H1 (cell line): ENCODE results near the gene RUVBL1. TPM values are rescaled to one million over a fixed set of nuclear protein-coding genes. Genes with fewer than 3 reads are reported as not detected.

Experiments
- BCL11A ChIP-seq, 2 experiments: IDR thresholded peaks; one replicate each; pipeline ENCODE4 v1.6.1; 2011; ENCODE audit warnings: low read depth in 2 of 2, low read length in 2 of 2, mild to moderate bottlenecking in 2 of 2
- CBX8 ChIP-seq: fragments of 300-800, 300-1000 bp; sonication (generic); IDR thresholded peaks from 2 replicates; pipeline ENCODE4 v1.7.1; 2016; ENCODE audit warnings: low read depth, low read length, borderline replicate concordance
- EP300 ChIP-seq, 2 experiments: IDR thresholded peaks; 1 replicate in 1 of 2; 2 replicates in 1 of 2; pipeline ENCODE4 v1.6.1; 2011 to 2012; ENCODE audit warnings: low read depth in 2 of 2, low read length in 2 of 2, mild to moderate bottlenecking in 2 of 2, borderline replicate concordance in 1 of 2, inconsistent platforms in 1 of 2, moderate library complexity in 1 of 2
- EZH2 ChIP-seq: fragments of 200-600 bp; sonication (generic); IDR thresholded peaks from 2 replicates; pipeline ENCODE4 v1.7.1; 2012; ENCODE audit warnings: low read depth, mild to moderate bottlenecking, moderate library complexity, low read length, inconsistent platforms; ENCODE audit not compliant: severe bottlenecking
- RBBP5 ChIP-seq: IDR thresholded peaks from 2 replicates; pipeline ENCODE4 v1.7.1; 2012; ENCODE audit warnings: low read depth, mild to moderate bottlenecking, inconsistent platforms, low read length, moderate library complexity, borderline replicate concordance
- polyA plus RNA-seq, 7 experiments: library from polyadenylated mRNA; depleted of rRNA in 3 of 7; stranded (reverse) in 5 of 7; unstranded in 2 of 7; fragments of >200 nt in 5 of 7; fragments of 200-250 nt in 2 of 7; gene quantifications; 1 replicate in 5 of 7; 2 replicates in 1 of 7; 4 replicates in 1 of 7; pipeline versions ENCODE4 v1.2.1 to v1.2.3, GENCODE V29; 2011 to 2013; ENCODE audit warnings: missing spikeins in 2 of 7, mixed read lengths in 2 of 7
- total RNA-seq: library from RNA; stranded (reverse); fragmentation: NEBNext Ultra II Directional; extraction: Animal tissue kit (Norgen Biotek cat#: 25700); gene quantifications from 2 replicates; pipeline ENCODE4 v1.2.1, GENCODE V29; 2021
- TF ChIP-seq, protein P1 (sequence below): fragments of 300-600 bp; sonication (generic); IDR thresholded peaks from 2 replicates; pipeline ENCODE4 v1.7.1; 2012; ENCODE audit warnings: low read length, moderate library complexity, mild to moderate bottlenecking, inconsistent platforms; ENCODE audit not compliant: insufficient replicate concordance

RUVBL1 gene
- total and polyA plus RNA-seq, 2 of the 8 experiments (the other 6 are each of a cell fraction or from before 2014, with no cell fraction given): 112 to 135 TPM

DNA sequence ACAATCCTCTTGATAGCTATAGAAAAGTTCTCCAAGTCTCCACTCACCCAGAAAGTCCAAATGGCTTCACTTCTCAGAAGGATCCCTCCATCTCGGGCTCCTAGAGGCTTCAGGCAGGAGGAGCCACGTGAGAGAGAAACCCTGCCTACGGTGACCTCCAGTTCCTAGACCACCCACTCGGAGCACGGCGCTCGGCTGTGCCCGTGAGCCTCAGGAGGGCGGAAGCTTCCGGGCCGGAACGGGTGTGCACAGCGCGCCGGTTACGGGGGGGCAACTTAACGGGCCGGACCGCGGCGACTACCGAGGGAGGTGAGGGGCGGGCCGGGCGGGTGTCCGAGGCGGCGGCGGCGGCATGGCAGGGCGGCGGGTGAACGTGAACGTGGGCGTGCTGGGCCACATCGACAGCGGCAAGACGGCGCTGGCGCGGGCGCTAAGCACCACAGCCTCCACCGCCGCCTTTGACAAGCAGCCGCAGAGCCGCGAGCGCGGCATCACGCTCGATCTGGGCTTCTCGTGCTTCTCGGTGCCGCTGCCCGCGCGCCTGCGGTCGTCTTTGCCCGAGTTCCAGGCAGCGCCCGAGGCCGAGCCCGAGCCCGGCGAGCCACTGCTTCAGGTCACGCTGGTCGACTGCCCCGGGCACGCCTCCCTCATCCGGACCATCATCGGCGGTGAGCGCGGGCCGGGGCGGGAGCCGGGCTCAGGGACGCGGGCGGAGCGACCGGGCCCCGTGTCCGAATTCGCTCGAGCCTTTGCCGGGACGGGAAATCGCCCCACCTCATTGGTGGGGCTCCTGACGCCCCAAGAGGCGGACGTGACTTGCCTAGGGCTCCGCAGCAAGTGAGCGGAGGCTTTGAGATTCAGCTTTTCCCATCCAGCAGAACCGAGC, 29.8 kb upstream of the RUVBL1 start, which contains the start of gene EEFSEC (continued):
- TF ChIP-seq, protein P1, sequence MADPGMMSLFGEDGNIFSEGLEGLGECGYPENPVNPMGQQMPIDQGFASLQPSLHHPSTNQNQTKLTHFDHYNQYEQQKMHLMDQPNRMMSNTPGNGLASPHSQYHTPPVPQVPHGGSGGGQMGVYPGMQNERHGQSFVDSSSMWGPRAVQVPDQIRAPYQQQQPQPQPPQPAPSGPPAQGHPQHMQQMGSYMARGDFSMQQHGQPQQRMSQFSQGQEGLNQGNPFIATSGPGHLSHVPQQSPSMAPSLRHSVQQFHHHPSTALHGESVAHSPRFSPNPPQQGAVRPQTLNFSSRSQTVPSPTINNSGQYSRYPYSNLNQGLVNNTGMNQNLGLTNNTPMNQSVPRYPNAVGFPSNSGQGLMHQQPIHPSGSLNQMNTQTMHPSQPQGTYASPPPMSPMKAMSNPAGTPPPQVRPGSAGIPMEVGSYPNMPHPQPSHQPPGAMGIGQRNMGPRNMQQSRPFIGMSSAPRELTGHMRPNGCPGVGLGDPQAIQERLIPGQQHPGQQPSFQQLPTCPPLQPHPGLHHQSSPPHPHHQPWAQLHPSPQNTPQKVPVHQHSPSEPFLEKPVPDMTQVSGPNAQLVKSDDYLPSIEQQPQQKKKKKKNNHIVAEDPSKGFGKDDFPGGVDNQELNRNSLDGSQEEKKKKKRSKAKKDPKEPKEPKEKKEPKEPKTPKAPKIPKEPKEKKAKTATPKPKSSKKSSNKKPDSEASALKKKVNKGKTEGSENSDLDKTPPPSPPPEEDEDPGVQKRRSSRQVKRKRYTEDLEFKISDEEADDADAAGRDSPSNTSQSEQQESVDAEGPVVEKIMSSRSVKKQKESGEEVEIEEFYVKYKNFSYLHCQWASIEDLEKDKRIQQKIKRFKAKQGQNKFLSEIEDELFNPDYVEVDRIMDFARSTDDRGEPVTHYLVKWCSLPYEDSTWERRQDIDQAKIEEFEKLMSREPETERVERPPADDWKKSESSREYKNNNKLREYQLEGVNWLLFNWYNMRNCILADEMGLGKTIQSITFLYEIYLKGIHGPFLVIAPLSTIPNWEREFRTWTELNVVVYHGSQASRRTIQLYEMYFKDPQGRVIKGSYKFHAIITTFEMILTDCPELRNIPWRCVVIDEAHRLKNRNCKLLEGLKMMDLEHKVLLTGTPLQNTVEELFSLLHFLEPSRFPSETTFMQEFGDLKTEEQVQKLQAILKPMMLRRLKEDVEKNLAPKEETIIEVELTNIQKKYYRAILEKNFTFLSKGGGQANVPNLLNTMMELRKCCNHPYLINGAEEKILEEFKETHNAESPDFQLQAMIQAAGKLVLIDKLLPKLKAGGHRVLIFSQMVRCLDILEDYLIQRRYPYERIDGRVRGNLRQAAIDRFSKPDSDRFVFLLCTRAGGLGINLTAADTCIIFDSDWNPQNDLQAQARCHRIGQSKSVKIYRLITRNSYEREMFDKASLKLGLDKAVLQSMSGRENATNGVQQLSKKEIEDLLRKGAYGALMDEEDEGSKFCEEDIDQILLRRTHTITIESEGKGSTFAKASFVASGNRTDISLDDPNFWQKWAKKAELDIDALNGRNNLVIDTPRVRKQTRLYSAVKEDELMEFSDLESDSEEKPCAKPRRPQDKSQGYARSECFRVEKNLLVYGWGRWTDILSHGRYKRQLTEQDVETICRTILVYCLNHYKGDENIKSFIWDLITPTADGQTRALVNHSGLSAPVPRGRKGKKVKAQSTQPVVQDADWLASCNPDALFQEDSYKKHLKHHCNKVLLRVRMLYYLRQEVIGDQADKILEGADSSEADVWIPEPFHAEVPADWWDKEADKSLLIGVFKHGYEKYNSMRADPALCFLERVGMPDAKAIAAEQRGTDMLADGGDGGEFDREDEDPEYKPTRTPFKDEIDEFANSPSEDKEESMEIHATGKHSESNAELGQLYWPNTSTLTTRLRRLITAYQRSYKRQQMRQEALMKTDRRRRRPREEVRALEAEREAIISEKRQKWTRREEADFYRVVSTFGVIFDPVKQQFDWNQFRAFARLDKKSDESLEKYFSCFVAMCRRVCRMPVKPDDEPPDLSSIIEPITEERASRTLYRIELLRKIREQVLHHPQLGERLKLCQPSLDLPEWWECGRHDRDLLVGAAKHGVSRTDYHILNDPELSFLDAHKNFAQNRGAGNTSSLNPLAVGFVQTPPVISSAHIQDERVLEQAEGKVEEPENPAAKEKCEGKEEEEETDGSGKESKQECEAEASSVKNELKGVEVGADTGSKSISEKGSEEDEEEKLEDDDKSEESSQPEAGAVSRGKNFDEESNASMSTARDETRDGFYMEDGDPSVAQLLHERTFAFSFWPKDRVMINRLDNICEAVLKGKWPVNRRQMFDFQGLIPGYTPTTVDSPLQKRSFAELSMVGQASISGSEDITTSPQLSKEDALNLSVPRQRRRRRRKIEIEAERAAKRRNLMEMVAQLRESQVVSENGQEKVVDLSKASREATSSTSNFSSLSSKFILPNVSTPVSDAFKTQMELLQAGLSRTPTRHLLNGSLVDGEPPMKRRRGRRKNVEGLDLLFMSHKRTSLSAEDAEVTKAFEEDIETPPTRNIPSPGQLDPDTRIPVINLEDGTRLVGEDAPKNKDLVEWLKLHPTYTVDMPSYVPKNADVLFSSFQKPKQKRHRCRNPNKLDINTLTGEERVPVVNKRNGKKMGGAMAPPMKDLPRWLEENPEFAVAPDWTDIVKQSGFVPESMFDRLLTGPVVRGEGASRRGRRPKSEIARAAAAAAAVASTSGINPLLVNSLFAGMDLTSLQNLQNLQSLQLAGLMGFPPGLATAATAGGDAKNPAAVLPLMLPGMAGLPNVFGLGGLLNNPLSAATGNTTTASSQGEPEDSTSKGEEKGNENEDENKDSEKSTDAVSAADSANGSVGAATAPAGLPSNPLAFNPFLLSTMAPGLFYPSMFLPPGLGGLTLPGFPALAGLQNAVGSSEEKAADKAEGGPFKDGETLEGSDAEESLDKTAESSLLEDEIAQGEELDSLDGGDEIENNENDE: no peak
- peak; percentile 93 for TF ChIP-seq RBBP5
- TF ChIP-seq EZH2: no peak
- TF ChIP-seq BCL11A (IDR thresholded peaks at IDR 0.05; ENCODE audit: low read depth in 2 of 2, low read length in 2 of 2): no peak
- TF ChIP-seq EP300 (IDR thresholded peaks at IDR 0.05; ENCODE audit: borderline replicate concordance in 1 of 2, low read depth in 2 of 2, low read length in 2 of 2): peak in 1 of 2 experiments; percentile 55; a peak in 1 of 3 replicates
- TF ChIP-seq CBX8: no peak
